NK-92 (cell line): ENCODE results near the gene OXCT1.
A peak's percentile ranks its signal among the peaks of the same experiment; 100 is the strongest.

Experiments
- DNase-seq: peaks from one replicate; lab custom pipeline; 2025; ENCODE audit not compliant: unreplicated experiment; lab: John Stamatoyannopoulos, UW

OXCT1 gene

DNA sequence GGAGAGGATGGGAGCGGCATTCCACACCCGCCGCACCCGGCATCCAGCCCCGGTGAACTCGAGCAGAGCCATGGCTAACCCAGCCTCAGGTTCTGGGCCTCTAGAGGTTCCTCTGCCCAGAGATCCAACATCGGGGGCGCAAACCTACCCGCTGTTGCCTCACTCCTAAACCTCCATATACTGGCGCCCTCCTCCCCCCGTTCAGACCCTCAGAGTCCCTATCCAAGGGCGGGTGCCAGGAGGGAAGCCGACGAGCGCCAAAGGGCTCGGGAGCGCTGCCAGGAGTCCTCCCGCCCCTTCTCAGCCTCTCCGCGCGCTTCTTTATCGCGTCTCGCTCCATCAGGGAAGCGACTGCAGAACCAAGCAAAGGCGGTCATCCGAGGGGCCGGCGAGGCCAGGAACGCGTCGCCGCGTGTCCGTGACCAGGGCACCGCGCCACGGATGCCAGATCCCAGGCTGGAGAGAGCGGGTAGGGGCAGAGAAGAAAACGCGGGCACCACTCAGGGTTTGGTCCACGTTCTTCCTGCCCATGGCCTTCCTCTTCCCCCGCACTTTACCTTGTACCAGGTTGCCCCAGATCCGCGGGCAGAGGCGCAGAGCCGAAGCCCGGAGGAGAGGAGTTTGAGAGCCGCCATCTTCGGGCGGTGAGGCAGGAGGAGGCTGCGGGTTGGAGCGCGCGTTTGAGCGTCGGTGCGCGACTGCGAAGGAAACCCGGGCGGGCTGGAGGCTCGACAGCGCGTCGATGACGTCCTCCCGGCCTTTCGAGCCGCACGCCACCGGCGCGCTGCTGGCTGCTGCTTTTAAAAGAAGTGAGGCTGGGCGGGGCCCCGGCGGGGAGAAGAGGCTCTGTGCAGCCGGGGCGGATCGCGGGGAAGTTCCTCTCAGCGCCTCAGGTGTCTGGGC, at the start of gene OXCT1:
Gene OXCT1 (minus strand): TSS at position 702 of the 903 bp plus-strand sequence. CDS start 67 bp downstream, at position 635.
- peak; percentile 40 for DNase-seq

DNA sequence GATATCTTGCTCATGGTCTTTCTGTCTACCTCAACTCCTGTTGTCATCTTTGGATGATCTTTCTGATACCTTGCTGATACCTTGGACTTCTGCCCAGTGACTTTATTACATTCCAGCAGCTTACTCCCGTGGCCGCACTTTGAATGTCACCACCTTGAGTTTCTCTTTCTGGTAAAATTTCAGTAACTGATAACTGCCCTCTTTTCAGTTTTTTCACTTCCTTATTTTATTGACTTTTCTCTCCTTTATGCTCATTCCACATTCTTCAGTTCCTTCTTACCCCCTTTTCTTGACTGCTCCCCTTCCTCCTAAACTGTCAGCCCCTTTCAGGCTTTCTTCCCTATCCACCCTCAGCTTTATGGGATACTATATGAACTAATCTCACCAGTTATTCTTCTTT, 47.9 kb upstream of the OXCT1 start:
- no peak for DNase-seq

DNA sequence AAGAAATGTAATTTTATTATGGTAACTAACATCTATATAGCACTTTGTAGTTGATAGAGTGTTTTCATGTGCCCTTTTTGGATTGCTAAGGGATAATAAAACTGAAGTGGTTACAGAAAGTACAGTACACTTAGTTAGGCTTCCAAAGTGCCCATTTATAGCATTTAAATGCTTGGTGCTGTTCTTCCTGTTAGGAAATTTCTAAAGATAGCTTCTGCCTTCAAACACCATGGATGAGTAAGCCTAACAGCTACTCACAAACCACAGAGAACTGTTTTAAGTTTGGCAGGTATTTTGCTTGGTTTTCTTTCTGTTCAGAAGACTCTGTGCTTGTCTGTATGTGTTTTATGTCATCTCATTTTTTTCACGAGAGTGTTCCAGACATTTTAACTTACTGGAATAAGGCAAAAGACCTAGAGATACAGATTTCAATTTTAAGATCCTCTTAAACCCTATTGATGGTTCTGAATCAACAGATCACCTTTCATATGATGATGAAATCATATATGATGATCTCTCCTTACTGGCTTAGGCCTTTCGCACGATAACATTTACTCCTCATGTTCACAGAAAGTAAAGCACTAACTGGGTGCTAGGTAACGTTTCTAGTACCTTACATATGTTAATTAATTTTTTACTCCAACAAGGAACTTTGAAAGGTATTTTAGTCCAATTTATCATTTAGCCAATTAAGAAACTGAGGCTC, 38.3 kb upstream of the OXCT1 start:
- DNase-seq, result no peak

DNA sequence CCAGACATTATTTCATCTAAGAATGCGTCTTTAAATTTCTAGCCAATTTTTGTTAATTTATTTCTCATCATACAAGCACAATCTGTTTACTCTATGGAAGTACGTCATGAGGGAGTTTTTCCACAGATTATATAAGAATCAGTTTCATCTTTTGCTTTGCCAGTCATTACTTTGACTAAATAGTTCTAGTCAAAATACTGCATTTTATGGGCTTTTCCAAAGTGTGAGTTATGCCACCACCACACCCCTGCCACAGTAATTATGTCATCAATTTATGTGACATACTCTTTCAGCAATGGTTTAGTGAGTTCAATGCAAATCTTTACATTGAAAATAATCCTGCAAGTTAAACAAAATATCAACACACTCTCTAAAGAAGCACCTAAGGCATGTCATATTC, 35.9 kb upstream of the OXCT1 start:
- no peak for DNase-seq

DNA sequence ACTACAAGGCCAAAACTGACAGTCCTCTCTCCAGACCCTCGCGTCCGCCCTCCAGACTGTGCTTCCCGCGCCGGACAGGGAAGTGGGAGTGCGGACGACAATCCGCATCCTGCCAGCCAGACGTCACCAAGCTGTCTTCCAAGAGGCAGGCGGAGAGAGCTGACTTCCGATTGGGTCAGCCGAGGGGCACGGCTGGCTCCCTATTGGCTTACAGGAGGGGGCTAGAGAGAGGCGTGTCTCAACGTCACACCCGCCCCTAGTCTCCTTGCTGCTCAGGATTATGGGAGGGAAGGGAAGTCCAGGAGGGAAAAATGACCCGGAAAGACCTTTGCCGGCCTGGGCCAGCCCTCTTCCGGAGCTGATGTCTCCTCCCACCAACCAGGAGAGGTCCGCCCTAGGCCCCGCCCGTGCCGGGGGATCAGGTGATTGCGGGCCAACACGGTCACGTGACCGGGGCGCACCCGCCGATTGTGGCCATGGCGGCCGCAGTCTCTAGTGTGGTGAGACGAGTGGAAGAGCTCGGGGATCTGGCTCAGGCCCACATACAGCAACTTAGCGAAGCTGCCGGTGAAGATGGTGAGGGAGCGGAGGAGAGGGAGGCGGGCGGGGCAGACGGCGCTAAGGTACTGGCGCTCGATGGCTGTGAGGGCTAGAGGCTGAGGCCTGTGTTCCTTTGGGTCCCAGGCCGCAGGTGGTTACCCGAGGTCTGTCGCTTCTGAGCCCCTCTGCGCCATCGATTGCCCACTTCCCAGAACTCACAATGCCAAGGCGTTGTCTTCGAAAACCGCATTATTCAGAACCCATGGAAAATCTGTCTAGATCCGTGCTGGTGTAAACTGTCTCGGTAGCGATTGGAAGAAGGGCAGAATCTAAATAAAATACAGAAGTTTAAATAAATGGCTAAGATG, 33.9 kb upstream of the OXCT1 start, which contains the start of gene RIMOC1:
Gene RIMOC1 (plus strand): TSS at position 453 of the 908 bp plus-strand sequence. CDS start 24 bp downstream, at position 477.
- DNase-seq, result peak; percentile 73

DNA sequence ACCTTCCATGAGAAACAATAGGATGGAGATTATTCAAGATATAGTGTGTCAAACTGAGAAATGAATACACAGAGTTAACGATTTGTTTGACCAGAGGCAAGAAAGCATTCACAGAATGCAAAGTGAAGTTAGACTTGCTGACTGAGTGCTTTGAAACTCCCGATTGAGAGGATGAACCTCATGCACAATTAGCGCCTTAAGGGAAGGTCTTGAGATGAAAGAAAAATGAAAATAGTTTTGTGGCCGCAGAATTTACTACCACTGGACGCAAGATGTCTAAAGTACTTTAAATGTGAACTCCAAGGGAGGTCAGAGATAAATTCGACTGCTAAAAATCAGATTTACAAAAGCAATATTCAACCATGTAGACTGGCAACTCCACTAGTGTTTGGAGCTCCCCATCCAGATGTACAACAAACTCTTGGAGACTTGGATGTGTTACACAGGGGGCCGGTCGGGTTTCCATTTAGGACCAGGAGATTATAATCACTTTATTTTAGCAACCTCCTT, 33.2 kb upstream of the OXCT1 start:
- no peak for DNase-seq

DNA sequence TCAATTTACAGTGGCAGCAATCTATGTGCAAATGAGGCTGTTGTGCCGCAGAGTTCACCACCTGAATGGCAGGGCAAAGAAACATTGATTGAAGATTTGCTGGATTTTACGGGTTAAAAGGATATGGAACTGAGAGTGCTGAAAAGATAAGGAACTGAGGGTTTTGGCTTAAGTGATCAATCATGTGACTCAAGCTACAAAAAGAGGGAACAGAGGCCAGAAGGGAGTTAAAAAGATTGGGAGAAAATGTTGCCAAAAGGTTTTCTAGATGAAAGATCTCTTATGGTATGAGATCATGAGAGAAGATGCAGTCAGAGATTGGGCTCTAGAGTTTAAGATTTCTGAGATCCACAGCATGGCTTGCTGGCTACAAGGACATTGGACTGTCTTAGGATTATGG, 26.0 kb upstream of the OXCT1 start:
- DNase-seq, result no peak

DNA sequence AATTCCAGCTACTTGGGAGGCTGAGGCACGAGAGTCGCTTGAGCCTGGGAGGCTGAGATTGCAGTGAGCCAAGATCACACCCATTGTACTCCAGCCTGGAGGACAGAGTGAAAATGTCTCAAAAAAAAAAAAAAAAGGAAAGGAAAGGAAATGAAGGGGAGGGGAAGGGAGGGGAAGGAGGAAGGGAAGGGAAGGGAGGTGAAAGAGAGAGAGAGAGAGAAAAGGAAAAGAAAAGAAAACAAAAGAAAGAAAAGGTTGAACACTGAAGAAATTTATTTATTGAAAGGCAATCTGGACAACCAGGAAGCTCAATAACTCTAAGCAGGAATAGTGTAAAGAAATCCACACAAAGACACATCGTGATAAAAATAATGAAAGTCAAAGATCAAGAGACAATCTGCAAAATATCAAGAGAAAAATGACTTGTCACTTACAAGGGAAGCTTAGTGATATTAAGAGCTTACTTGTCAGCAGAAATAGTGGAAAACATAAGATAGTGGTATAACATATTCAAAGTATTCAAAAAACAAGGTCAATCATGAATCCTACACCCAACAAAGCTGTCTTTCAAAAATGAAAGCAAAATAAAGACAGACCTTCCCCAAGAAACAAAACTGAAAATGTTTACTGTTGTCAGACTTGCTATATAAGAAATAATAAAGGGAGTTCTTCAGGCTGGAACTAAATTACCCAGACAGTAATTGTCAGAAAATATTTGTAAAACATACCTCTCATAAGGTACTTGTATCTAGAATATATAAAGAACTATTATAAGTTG, 23.0 kb upstream of the OXCT1 start:
- no peak for DNase-seq

DNA sequence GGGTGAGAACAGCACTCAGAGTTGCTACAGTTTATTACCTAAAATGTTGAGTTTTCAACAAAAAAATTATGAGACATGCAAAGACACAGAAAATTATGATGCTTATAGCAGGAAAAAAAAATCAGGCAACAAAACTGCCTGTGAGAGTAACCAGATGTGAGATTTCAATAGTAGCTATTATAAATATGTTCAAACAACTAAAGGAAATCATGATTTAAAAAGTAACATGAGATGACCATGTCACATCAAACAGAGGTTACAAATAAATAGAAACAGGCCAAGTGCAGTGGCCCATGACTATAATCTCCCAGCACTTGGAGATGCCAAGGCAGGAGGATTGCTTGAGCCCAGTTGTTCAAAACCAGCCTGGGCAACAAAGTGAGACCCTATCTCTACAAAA, 21.8 kb upstream of the OXCT1 start:
- DNase-seq, result no peak

DNA sequence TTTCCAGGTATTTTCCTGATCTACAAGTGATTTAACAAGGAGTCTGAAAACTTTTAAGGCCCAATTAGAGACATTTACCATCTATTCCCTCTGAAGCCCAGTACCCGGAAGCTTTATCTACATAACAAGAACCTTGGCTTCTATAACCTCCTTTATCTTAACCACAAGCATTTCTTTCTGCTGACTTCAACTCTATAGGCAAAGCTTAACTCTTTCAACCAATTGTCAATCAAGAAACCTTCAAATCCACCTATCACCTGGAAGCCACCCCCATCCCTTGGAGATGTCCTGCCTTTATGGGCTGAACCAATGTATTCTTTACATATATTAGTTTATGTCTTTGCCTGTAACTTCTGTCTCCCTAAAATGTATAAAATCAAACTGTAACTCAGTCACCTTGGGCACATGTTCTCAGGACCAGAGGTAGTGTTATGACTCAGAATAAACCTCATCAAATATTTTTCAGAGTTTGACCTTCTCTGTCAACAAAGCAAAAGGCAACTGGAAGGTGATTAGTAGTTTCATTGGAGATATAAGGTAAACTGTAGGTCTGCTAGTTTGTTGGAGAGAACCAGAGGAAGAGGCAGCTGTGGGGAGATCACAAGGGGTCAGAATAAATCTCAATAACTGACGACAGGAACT, 21.0 kb upstream of the OXCT1 start:
- no peak for DNase-seq

DNA sequence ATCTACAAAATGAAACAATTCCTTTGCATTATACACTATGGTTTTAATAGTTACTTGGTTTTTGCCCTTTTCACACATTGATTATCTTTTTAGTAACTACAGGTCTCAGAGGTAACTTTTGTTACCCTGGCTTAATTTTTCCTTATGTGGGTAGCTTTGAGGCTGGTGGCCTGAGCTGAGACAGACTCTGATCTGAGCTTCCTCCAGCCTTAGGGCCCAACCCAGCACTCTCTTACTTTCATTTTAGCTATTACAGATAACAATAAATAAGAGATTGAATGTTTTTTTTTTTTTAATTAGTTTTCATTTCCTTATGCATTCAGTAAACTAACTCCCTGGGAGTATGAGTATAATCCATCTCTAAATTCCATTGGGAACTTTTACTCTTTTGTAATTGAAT, 15.1 kb upstream of the OXCT1 start:
- DNase-seq, result no peak

DNA sequence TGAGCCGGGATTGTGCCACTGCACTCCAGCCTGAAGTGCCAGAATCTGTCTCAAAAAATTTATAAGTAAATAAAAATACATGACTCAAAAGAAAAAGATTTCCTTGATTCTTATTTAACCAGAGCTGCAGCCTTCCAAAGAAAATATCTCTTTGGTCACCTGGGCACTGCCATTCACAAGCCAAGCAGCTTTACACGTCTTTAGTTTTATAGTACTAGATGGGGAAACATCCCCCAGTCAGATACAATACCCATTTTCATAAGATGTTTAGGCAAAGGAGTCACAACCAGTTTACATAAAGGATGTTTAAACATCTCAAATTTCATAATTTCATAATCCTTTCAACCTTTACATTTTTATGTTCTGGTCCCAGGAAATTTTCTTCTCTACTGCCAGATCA, 13.7 kb upstream of the OXCT1 start:
- DNase-seq, result no peak

DNA sequence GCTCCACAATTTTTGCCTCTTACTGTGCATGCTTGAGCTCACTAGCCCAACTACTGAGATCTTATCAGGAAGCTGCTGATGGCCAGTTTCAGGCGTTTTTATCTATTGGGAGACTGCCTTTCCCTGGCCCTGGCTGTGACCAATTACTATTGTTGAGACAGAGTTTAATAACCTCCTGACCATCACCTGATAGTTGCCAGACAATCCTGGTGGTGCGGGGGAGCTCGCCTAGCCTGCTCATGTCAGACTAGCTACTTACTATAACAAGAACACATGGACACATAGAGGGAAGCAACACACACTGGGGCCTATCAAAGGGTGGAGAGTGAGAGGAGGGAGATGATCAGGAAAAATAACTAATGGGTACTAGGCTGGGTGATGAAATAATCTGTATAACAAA, 13.0 kb upstream of the OXCT1 start:
- no peak for DNase-seq

DNA sequence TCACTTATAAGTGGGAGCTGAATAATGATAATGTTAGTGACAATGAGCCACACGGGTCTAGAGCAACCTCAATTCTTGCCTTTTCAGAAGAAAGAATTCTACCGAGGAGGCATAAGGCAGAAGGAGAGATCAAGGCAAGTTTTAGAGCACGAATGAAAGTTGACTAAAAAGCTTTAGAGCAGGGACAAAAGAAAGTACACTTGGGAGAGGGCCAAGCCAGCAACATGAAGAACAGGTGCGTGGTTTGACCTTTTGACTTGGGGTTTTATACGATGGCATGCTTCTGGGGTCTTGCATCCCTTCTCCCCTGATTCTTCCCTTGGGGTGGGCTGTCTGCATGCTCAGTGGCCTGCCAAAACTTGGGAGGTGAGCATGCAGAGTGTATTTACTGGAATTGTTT, 12.5 kb upstream of the OXCT1 start:
- no peak for DNase-seq

DNA sequence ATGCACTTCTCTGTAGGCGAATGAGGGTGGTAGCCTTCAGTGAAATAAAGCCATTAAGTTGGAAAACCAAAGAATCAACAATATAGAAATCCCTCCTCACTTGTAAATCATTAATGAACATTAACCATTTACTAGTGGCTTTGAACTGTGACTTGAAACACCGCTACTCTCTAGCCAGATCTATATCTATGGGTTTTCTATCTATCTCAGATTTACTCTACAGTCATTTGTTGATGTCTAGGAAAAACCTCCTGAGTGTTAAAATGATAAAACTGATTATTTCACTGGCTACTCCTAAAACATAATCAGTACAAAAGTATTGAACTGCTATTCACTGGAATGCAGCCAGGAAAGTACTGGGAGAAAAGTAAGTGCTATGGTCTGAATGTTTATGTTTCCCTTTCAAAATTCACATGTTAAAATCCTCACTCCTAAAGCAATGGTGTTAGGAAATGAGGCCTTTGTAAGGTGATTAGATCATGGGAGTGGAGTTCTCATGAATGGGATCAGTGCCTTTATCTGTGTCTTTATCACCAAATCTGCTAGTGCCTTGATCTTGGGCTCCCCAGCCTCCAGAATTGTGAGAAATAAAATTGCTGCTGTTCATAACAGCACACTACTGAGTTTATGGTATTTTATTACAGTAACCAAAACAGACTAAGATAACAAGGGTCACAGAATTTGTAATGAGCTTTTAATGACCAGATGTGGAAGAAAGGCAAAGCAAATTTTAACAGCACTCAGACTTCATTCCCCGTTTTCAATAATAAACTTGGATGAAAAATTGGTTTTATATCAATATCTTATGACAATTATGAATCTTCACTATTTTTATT, 8.6 kb upstream of the OXCT1 start:
- DNase-seq, result no peak

DNA sequence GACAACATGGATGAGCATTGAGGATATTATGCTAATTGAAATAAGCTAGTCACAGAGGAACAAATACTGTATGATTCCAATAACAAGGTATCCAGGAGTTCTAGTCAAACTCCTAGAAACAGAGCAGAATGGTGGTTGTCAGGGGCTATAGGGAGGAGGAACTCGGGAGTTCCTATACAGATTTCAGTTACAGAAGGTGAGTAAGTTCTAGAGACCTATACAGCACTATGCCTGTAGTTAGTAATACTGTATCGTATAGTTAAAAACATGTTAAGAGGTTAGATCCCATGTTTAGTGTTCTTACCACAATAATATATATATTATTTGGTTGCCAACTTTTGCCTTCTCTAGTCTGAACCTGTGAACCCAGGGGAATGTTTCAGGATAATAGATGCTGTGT, 7.9 kb upstream of the OXCT1 start:
- DNase-seq, result no peak

DNA sequence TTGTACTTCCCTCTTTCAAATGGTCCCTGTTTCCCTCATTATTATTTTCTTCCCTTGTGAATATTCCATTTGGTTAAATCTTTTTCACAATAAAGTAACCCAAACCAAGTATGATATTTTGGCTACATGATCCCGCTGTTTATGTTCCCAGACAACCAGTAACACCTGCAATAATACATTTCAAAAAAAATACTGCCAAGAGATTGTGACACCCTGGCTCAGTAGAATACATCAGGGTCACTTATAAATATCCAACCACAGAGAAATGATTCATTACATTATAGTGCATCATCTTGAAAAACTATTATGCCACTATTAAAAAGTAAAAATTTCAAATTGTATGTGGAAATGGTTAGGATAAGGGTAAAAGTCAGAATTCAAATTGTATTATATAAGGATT, 7.2 kb upstream of the OXCT1 start:
- no peak for DNase-seq

DNA sequence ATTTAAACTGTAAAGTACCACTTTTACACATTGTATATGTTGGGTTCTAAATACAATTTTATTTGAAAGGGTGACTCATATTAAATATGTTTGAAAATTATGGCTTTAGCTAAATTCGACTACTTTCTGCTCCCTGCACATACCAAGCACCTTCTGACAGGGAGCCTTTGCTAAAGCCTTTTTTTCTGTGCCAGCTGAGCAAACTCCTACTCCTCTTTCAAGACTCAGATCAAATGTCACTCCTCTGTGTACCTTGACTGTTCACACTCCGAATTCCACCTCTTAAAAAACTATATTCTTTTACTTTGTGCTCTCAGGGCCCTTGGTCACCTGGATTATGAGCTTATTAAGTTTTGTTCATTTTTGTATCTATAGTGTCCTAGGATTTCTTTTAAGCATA, 6.5 kb upstream of the OXCT1 start:
- no peak for DNase-seq

DNA sequence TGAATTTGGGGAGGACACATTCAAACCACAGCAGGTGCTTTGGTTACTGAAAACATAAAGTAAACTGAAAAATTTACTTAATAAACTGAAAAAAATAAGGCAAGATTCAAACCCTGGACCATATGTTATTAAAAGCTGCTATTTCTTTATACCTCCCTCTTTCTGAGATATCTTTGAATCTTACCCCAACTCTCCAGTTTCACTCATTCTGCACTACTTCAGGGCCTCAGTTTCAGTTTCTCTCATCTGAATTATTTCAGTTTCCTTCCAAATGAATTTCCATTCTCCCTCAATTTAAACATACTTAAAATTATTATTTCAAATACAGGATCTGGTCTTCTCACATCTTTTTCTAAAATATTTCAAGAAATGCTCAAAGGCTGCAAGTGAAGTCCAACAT, 4.9 kb upstream of the OXCT1 start:
- DNase-seq, result no peak
